GM12865 (cell line): Measurements from ENCODE around the gene TIE1.

Source experiments
- DNase-seq: peaks from one replicate; pipeline ENCODE4 v3.0.0; 2010; ENCODE audit warnings: low read depth
- H3K4me3 ChIP-seq: 2 replicates; pipeline ENCODE4 v1.5.1; 2011; ENCODE audit warnings: mild to moderate bottlenecking, low read depth, low read length, control low read depth
- TF ChIP-seq, protein P1 (sequence below): IDR thresholded peaks from 2 replicates; pipeline ENCODE4 v1.5.1; 2011; ENCODE audit warnings: low read length, control low read depth, low read depth, inconsistent platforms; ENCODE audit not compliant: insufficient read depth; ENCODE audit errors: missing control alignments

Gene TIE1

DNA sequence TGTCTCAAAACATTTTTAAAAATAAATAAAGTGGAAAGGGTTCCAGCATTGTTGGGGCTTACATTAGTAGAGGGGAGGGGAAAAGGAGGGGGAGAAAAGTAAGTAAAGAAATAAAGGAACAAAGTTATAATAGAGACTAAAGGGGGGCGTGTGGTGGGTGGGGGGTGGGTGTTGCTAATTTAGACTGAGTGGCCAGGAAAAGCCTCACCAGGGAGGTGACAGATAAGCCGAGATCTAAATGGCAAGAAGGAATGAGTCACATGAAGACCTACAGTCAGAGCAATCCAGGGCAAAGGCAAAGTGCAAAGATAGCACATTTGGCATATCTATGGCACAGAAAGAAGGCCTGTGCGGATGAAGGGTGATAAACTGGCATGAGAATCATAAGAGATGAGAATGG lies 44.3 kb downstream of the TIE1 start:
- no peak overlapping the region for H3K4me3 ChIP-seq
- TF ChIP-seq, protein P1, sequence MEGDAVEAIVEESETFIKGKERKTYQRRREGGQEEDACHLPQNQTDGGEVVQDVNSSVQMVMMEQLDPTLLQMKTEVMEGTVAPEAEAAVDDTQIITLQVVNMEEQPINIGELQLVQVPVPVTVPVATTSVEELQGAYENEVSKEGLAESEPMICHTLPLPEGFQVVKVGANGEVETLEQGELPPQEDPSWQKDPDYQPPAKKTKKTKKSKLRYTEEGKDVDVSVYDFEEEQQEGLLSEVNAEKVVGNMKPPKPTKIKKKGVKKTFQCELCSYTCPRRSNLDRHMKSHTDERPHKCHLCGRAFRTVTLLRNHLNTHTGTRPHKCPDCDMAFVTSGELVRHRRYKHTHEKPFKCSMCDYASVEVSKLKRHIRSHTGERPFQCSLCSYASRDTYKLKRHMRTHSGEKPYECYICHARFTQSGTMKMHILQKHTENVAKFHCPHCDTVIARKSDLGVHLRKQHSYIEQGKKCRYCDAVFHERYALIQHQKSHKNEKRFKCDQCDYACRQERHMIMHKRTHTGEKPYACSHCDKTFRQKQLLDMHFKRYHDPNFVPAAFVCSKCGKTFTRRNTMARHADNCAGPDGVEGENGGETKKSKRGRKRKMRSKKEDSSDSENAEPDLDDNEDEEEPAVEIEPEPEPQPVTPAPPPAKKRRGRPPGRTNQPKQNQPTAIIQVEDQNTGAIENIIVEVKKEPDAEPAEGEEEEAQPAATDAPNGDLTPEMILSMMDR = no peak
- DNase-seq = no peak

DNA sequence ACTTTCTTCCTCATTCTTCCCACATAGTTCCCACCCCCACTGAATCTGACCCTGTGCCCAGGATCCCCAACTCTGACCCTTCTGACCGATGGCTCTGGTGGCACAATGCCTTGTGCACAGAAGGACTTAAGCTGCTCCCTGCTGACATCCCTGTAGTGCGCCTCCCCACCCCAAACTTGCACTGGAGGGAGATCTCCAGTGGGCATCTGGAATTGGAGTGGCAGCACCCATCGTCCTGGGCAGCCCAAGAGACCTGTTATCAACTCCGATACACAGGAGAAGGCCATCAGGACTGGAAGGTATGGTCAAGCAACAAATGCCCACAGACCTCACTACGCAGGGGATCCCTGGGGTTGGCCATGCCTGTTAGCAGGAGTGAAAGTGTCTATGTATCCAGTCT lies 45.9 kb downstream of the TIE1 start:
- TF ChIP-seq, protein P1 = no peak
- no peak for DNase-seq
- H3K4me3 ChIP-seq = no peak overlapping the region

DNA sequence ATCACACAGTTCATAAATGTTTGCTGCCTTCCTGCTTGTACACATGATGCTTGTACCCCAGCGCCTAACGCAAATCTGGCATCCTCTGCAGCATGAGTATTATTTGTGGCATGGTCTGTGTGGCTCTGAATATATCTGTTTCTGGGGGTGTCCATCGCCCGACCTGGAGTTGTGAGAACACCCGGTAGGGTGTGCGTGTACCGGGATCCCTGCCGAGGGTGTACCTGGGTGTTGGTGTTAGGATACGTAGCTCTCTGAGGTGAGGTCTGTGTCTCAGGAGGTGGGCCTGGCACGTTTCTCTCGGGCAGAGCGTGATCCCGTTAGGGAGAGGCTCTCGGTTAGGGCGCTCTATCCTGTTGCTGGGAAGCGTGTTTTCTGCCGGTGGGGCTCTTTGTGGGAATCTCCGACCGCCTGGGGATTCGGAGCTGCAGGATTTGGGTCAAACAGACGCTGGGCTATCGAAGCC lies 47.6 kb downstream of the TIE1 start:
- DNase-seq = no peak
- H3K4me3 ChIP-seq = peak overlapping the region; percentile 79
- TF ChIP-seq, protein P1 = no peak

DNA sequence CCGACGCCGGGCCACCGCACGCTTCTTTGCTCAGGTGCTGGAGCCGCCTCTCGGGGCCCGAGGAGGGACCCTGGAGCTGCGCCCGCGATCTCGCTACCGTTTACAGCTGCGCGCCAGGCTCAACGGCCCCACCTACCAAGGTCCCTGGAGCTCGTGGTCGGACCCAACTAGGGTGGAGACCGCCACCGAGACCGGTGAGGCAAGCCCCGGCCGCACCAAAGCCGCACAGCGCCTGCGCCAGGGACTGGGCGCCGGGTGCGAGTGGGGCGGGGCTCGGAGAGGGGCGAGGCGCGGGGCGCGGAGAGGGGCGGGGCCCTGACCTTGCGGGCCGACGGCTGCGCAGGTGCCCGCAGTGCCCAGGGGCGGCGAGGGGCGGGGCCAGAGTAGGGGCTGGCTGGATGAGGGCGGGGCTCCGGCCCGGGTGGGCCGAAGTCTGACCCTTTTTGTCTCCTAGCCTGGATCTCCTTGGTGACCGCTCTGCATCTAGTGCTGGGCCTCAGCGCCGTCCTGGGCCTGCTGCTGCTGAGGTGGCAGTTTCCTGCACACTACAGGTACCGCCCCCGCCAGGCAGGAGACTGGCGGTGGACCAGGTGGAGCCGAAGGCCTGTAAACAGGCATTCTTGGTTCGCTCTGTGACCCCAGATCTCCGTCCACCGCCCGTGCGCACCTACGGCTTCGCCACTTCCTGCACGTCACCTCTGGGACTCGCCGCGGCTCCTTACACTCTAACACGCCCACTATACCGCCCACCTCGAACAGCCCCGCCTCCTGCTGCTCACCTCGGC lies 48.2 kb downstream of the TIE1 start:
- peak; percentile 93 for DNase-seq
- TF ChIP-seq, protein P1 = no peak
- H3K4me3 ChIP-seq = peak overlapping the region; percentile 79

DNA sequence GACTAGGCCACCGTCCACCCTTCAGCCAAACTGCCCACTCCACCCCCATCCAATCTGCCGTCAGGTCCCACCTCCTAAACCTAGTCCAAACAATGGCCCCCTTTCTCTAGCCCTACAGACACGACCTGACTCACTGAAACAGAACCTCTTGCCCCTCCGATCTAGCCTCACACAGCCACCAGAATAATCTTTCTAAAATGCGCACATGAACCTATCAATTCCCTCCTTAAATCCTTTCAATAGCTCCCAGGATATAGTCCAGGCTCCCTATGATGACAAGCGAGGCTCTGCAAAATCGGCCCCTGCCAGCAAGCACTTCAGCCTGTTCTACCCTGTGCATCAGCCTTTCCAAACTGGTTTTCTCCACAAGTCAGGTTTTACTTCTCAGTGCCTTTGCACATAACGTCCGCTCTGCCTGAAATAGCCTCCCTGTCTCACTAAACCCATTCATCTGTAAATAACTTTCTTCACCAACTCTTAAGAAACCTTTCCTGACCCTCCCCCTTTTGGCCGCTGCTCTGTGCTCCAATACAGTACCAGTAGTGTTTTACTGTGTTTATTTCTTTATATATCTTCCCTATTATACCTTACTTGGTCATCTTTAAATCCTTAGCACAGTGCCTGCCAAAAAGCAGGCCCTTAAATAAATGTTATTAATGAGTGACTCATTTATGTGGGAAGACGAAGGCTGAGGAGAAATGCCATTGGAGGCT lies 49.0 kb downstream of the TIE1 start:
- peak; percentile 63 for DNase-seq
- H3K4me3 ChIP-seq = peak overlapping the region; percentile 79
- TF ChIP-seq, protein P1 = no peak

DNA sequence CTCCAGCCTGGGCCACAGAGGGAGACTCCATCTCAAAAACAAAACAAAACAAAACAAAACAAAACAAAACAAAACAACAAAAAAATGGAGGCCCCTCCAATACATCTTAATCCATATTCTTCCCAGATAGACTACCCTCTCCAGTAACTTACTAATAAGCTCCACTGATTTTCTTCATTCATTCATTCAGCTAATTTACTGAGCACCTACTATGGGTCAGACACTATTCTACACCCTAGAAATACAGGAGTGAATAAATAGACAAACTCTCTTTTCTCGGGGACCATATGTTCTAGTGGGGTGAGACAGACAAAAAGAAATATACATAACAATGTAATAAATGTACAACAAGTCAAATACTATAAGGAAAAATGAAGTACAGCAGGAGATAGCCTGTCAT lies 50.2 kb downstream of the TIE1 start:
- DNase-seq = no peak
- TF ChIP-seq, protein P1 = no peak
- H3K4me3 ChIP-seq = no peak overlapping the region
